OCI-LY7 (cell line): ENCODE measurements around the gene LUZP1. TPM values are rescaled to one million over a fixed set of nuclear protein-coding genes. Genes with fewer than 3 reads are reported as not detected.

Experiments
- BruUV-seq: library from RNA; stranded (reverse); fragments of 400-500 nt; replicated peaks from 2 replicates; lab custom pipeline; 2021; lab: Mats Ljungman, UMichigan
- CTCF ChIA-PET: fragments of 300-600 bp; sonication (Branson Sonifier 250); formaldehyde crosslinking; loops from one replicate; lab custom pipeline; 2022; ENCODE audit warnings: antibody characterized with exemption; ENCODE audit not compliant: unreplicated experiment; lab: Charles Lee
- POLR2A ChIA-PET: fragments of 300-600 bp; sonication (Branson Sonifier 250); formaldehyde crosslinking; loops from one replicate; lab custom pipeline; 2022; ENCODE audit warnings: antibody characterized with exemption; lab: Charles Lee
- DNase-seq: peaks from one replicate; pipeline ENCODE4 v3.0.0-alpha.2; 2015; ENCODE audit warnings: low spot score
- H2AFZ ChIP-seq: fragments of 200-600 bp; sonication (generic), shearing (Covaris generic); 2 replicates; pipeline ENCODE4 v1.6.1; 2014; ENCODE audit warnings: mild to moderate bottlenecking, antibody characterized with exemption, low read length, moderate library complexity
- H3K27ac ChIP-seq: fragments of 200-600 bp; sonication (generic); 2 replicates; pipeline ENCODE4 v1.5.1; 2014; ENCODE audit warnings: mixed run types, low read depth, mild to moderate bottlenecking, moderate library complexity, low read length, inconsistent platforms; ENCODE audit not compliant: poor library complexity, severe bottlenecking
- H3K36me3 ChIP-seq: fragments of 200-600 bp; sonication (generic); 2 replicates; pipeline ENCODE4 v1.6.1; 2014; ENCODE audit warnings: mild to moderate bottlenecking, antibody characterized with exemption, low read length, moderate library complexity, mixed read lengths; ENCODE audit not compliant: insufficient read depth
- H3K4me1 ChIP-seq: fragments of 200-600 bp; sonication (generic); 2 replicates; pipeline ENCODE4 v1.5.1; 2014; ENCODE audit warnings: mild to moderate bottlenecking, low read length; ENCODE audit not compliant: insufficient read depth, poor library complexity, severe bottlenecking
- H3K4me2 ChIP-seq: fragments of 200-600 bp; sonication (generic); 2 replicates; pipeline ENCODE4 v1.6.1; 2014; ENCODE audit warnings: mild to moderate bottlenecking, low read length
- H3K4me3 ChIP-seq: fragments of 200-600 bp; sonication (generic); 2 replicates; pipeline ENCODE4 v1.5.1; 2014; ENCODE audit warnings: mild to moderate bottlenecking, low read depth, low read length; ENCODE audit not compliant: poor library complexity, severe bottlenecking
- H3K79me2 ChIP-seq: fragments of 200-600 bp; sonication (generic); 2 replicates; pipeline ENCODE4 v1.6.1; 2016; ENCODE audit warnings: low read depth, mild to moderate bottlenecking, low read length, moderate library complexity, mixed read lengths; ENCODE audit not compliant: insufficient read depth
- H3K9me2 ChIP-seq: fragments of 200-600 bp; sonication (generic); 2 replicates; pipeline ENCODE4 v1.6.1; 2016; ENCODE audit warnings: mild to moderate bottlenecking, low read length, mixed read lengths; ENCODE audit not compliant: insufficient read depth
- H3K9me3 ChIP-seq: fragments of 200-600 bp; sonication (generic); 2 replicates; pipeline ENCODE4 v1.6.1; 2014; ENCODE audit warnings: mild to moderate bottlenecking, mixed run types, low read length, mixed read lengths
- H4K20me1 ChIP-seq: fragments of 200-600 bp; sonication (generic); 2 replicates; pipeline ENCODE4 v1.6.1; 2014; ENCODE audit warnings: mild to moderate bottlenecking, antibody characterized with exemption, low read length, moderate library complexity, mixed read lengths; ENCODE audit not compliant: insufficient read depth
- EZH2phosphoT487 ChIP-seq: fragments of 200-600 bp; sonication (generic); IDR thresholded peaks from 2 replicates; pipeline ENCODE4 v1.6.1; 2018; ENCODE audit warnings: low read depth, borderline replicate concordance, mild to moderate bottlenecking, mixed run types, antibody characterized with exemption, low read length, moderate library complexity, mixed read lengths
- intact Hi-C: fragments of 100-400 bp; cut with micrococcal nuclease; formaldehyde crosslinking; loops from one replicate; pipeline ENCODE4 v1.10.0; 2022; ENCODE audit not compliant: unreplicated experiment
- total RNA-seq, 2 experiments: library from RNA; depleted of rRNA in 1 of 2; stranded (reverse); fragments of >200 nt in 1 of 2; shearing (Covaris generic) in 1 of 2; gene quantifications; 2 replicates each; pipeline ENCODE4 v1.2.3, GENCODE V29; 2014 to 2022
- TF ChIP-seq, protein P1 (sequence below): fragments of 200-600 bp; sonication (generic); conservative IDR thresholded peaks from 2 replicates; pipeline ENCODE4 v1.5.1; 2014; ENCODE audit warnings: mild to moderate bottlenecking, antibody characterized with exemption, low read length, moderate library complexity, mixed read lengths

The LUZP1 gene
- total RNA-seq, 2 experiments from 2014 or later = 7.6 to 13.6 TPM

DNA sequence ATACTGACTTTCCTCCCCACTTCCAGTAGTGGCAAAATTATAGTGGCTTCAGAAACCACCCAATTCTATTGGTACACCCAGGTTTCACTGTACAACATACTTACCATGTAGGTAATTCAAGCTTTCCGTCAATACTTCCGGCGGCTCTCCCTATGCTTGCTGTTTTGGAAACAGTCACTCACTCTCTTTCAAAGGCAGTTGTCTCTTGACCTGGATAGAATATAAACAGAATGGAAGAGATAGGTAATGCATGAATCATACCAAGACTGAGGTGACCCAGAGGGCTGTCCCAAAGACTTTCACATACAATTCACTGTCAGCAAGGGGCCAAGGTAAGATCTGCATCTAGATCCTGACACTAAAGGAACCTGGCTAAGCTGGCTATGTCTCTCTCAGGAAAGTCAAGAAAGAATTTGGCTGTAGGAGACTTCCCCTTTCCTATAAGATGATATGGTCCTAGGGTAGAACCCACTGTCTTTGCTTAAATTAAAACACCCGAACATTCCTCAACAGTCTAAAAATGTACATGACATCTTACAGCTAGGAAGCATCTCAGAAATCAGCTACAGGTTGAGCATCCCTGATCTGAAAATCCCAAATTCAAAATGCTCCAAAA, 59.6 kb downstream of the LUZP1 start:
- intact Hi-C loops = no loop called here
- Histone ChIP-seq H3K4me2 (no peak overlapping the region), H2AFZ (no peak overlapping the region), H4K20me1 (0 out of 2 replicates have a peak, but pooled peaks cover 2% of the 10 kb centered on the region), H3K36me3 (peaks cover 23% of the 10 kb centered on the region), H3K79me2 (no peaks in the 10 kb centered on the region), H3K4me1 (peaks cover 6% of the 10 kb centered on the region), H3K9me3 (no peaks in the 10 kb centered on the region), H3K27ac (no peak overlapping the region), H3K4me3 (no peak overlapping the region), H3K9me2 (no peaks in the 10 kb centered on the region)
- POLR2A ChIA-PET = interaction anchor here (0.6 kb wide), 1 partner anchor 1612 kb away, joined by 3 read pairs; no protein-coding TSS in a partner anchor
- TF ChIP-seq, protein P1, sequence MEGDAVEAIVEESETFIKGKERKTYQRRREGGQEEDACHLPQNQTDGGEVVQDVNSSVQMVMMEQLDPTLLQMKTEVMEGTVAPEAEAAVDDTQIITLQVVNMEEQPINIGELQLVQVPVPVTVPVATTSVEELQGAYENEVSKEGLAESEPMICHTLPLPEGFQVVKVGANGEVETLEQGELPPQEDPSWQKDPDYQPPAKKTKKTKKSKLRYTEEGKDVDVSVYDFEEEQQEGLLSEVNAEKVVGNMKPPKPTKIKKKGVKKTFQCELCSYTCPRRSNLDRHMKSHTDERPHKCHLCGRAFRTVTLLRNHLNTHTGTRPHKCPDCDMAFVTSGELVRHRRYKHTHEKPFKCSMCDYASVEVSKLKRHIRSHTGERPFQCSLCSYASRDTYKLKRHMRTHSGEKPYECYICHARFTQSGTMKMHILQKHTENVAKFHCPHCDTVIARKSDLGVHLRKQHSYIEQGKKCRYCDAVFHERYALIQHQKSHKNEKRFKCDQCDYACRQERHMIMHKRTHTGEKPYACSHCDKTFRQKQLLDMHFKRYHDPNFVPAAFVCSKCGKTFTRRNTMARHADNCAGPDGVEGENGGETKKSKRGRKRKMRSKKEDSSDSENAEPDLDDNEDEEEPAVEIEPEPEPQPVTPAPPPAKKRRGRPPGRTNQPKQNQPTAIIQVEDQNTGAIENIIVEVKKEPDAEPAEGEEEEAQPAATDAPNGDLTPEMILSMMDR = no peak
- TF ChIP-seq EZH2phosphoT487 = no peak
- no peak for DNase-seq
- CTCF ChIA-PET = interaction anchor here (1.2 kb wide), 1 partner anchor 11 kb away, joined by 3 read pairs; no protein-coding TSS in a partner anchor
- BruUV-seq = no TSS peak

DNA sequence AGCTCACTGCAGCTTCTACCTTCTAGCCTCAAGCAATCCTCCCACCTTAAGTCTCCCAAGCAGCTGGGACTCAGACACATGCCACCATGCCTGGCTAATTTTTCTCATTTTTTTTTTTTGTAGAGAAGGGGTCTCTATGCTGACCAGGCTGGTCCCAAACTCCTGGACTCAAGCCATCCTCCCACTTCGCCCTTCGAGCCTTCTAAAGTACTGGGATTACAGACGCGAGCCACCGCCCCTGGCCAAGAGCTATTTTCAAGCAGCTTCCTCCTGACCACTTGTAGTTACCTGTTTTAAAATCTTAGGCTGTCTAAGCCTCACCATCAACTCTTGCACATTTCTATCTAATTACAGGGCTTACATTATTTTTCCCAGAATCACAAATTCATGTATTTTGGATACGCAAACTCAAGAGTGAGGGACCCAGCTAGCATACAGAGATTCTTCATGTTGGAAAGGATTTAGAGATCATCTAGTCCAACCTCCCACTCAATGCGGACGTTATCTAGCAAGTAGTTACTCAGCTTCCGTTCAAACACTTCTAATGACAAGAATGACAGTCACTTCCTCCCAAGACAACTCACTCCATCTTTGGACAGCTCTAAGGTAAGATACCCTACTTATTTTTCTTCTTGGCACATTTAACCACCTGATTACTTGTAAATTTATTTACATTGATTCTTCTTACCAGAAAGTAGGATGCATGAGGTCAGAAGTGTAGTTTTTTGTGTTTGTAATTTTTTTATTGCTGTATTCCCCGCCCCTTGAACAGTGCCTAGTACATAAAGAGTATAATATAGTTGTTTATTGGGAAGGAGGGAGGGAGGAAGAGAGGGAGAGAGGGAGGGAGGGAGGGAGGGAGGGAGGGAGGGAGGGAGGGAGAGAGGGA, 65.4 kb downstream of the LUZP1 start:
- Histone ChIP-seq H3K9me3 (no peaks in the 10 kb centered on the region), H3K9me2 (no peaks in the 10 kb centered on the region), H3K4me2 (no peak overlapping the region), H3K4me1 (peaks cover 27% of the 10 kb centered on the region), H2AFZ (no peak overlapping the region), H3K79me2 (no peaks in the 10 kb centered on the region), H3K27ac (no peak overlapping the region), H4K20me1 (no peaks in the 10 kb centered on the region), H3K4me3 (no peak overlapping the region), H3K36me3 (peaks cover 14% of the 10 kb centered on the region)
- ChIA-PET POLR2A (interaction anchor here (0.6 to 1.4 kb wide), 7 partner anchors 9 to 529 kb away, joined by 3 to 5 read pairs (median 3); no protein-coding TSS in a partner anchor), CTCF (no interaction called here)
- intact Hi-C loops = no loop called here
- no TSS peak for BruUV-seq
- TF ChIP-seq, protein P1 = no peak
- no peak for TF ChIP-seq EZH2phosphoT487
- peak; percentile 36 for DNase-seq
